HG03159 (cell line): Measurements from ENCODE around the gene DUSP5.
A peak's percentile ranks its signal among the peaks of the same experiment; 100 is the strongest.

Experiments used
- ATAC-seq: cut with Tn5 transposase; IDR thresholded peaks from one replicate; pipeline ENCODE4 v1.9.1; 2021; ENCODE audit warnings: mild to moderate bottlenecking, moderate library complexity; ENCODE audit not compliant: unreplicated experiment

Gene DUSP5

DNA sequence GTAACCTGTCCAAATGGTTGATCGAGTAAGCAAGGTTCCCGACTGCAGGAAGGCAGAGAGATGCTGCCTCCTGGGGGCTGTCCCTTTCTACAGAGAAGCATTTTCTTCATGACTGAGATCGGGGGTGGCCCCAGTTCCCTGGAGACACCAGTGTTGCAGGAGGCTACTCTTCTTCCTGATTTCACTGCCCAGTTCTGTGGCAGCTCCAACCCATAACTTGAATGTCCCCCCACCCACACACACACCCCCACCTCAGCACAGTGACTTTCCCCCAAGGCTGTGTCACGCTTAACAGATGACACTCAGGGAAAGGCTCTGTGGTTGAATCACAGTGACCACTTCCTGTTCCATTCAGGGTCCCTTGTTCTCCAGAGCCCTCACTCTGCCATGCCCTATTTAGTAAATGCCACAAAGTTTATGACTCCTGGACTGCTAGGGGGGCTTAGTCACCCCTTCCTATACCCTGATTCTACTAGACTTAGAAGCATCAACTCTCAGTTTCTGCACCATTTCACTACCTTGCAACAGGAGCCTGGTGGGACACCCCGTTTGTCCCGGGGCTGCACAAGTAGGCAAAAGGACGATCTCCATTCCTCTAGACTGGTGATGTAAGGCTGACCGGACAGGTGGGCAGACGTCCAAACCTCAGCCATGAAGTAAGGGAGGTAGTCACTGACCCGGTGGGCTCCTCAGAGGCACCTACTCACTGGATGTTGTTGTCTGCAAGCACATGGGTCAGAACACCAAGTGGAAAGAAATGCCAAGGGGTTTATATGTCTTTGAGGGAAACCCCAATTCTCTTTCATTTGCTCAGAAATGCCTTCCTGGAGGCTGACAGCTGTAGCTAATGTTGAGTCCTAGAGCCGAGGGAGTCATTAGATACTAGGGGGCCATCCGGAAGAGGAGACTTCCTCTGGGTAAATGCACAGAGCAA lies 38.5 kb downstream of the DUSP5 start:
- ATAC-seq: peak; percentile 78

DNA sequence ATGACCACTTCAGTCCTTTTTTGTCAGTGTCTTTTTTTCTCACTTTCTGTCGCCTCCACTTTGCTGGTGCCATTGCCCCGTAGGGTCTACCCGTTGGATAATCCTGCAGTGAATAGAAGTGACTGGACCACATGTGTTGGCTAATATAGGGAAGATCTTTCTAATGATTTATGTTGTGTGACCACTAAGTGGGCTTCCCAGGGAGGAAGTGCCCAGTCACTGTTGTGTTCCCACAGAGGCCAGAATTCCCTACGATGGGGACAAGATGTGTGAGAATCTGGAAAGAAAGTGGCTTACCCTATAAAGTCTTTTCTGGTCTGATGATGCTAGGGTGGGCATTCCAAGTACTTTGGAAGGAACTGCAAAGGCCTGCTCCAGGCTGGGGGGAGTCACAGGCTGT lies 41.4 kb downstream of the DUSP5 start:
- no peak for ATAC-seq

GRCh38 chr10:110540031-110540430 lies 42.3 kb downstream of the DUSP5 start:
- no peak for ATAC-seq

DNA sequence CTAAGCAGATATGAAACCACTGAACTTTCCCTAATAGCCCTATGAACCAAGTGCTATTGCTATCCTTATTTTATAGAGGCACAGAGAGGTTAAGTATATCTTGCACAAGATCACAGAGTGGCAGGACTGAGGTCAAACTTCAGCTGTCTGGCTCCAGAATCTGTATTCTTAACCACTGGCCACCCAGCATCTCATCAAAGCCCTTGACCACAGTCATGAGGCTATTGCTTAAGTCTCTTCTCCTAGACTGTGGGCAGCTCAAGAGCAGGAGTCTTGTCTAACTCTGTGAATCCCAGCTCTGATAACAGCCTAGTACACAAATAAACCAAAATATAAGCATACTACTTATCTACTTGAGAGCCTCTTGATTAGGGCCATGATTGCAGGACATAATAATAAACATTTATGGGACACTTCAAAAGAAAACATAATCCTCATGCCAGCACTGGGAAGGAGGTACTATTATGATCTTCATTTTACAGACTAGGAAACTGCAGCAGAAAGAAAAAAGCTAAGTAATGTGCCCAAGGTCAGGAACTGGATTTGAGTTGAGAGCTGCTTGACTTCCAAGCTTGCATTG lies 47.3 kb downstream of the DUSP5 start:
- ATAC-seq: no peak

DNA sequence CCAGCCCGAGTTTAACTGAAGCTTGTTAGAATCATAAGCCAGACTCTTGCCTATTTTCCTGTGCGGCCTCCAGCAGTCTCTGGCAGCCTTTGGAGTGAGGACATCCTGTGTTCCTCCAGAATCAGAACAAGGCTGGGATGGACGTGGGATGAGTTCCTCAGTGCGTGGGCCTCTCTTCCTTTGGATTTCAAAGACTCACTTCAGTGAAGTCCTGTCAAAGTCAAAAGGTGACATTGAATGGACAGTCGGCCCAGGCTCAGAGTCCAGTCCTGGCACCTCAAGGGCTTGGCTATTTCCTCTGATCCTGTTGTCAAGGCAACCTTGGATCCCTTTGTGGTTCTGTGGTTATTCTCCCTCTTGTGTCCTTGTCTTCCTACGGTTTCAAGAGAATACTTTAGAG lies 48.4 kb downstream of the DUSP5 start:
- ATAC-seq: no peak

GRCh38 chr10:110546499-110547110 lies 48.9 kb downstream of the DUSP5 start:
- ATAC-seq: no peak

DNA sequence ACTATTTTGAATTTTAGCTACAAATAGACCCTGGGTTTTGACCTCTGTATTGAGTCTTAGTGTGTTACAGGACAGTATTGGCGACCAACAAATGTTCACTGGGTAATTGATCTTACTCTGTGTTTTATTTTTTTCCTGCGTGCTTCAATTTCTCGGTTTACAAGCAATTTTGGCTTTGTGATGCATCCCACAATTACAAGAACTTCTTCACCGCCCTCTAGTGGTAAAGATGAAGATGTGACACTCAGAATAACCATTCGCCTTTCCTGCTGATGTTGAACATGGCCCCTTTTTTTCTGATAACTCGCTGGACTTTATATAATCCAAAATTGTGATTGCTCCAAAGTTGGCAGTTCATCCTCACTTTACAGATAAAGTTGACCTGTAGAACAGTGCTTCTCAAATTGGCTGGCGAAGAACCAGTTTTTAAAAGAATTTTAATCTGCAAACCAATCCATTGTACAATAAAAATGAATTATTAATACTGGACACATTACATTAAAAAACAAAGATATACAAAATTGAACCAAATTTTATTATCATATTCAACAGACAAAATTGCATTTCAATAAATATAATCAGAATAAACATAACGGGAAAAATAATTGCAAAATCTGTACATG lies 49.5 kb downstream of the DUSP5 start:
- no peak for ATAC-seq

DNA sequence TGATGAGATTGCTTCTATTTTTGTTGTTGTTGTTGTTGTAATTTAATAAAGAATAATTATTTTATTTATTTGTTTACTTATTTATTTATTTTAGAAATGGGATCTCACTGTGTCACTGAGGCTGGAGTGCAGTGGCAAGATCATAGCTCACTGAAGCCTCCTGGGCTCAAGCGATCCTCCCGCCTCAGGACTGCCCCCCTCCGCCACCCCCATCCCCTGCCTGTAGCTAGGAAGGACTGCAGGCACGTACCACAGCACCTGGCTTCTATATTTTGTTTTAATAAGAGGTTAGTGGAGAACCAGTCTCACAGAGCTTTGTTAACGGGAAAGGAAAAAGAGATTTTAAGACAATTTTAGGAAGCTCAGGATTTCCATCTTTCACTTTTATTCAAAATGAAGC lies 50.3 kb downstream of the DUSP5 start:
- no peak for ATAC-seq

DNA sequence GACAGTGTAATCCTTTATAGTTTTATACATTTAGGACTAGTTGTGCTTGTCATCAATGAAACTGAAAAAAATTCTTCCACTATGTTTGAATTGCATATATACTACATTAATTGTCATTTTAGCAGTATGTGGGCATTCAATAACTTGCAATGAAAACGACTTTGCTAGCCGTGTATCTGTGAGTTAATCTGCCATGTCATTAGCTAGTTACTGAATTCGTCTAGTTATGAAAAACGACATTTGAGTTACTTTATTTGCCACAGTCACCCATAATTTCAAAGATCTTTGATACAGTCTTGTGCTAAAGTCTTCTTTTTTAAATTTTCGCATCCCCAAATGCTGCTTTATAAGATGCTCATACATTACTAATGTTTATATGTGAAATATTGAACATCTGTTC lies 51.5 kb downstream of the DUSP5 start:
- no peak for ATAC-seq

- no peak for ATAC-seq
Observed at GRCh38 chr10:110553905-110554304, 56.2 kb downstream of the DUSP5 start.

GRCh38 chr10:110556296-110556695 lies 58.6 kb downstream of the DUSP5 start:
- no peak for ATAC-seq

DNA sequence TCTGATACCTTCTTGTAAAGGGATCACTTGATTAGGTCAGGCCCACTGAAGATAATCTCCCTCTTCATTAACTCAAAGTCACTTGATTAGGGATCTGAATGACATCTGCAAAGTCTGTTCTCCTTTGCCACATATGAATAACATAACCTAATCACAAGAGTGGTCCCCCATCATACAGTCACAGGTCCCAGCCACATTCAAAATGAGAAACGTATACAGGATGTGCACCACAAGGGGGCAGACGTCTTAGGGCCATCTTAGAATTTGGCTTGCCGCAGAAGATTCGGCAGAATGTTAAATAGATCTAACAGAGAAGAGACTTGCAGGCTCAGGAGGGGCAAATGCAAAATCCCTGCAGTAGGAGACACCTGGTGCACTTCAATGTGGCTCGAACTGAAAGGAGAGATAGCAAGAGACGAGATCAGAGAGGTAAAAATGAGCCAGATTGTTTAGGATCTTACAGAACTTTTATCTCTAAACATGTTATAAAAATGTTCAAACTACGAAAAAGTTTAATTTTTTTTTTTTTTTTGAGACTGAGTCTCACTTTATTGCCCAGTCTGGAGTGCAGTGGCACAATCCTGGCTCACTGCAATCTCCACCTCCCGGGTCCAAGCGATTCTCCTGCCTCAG lies 59.4 kb downstream of the DUSP5 start:
- ATAC-seq: peak; percentile 78

- ATAC-seq: no peak
Observed at GRCh38 chr10:110558041-110558440, 60.3 kb downstream of the DUSP5 start.

- ATAC-seq: no peak
Observed at GRCh38 chr10:110560012-110560411, 62.3 kb downstream of the DUSP5 start.
